Measurements from ENCODE around the gene CARD18.
"Not testable (repeated sequence)": the region's sequence is repeated elsewhere in the genome, so short reads cannot be mapped to it uniquely, and the experiment has no call there.

The CARD18 gene

GRCh38 chr11:105110688-105111030 is 28.9 kb downstream of the CARD18 start:
- Histone ChIP-seq H3K4me1 (no peaks in the 10 kb centered on the region), H3K9me3 (no peaks in the 10 kb centered on the region), H3K27me3 (no peaks in the 10 kb centered on the region), H3K36me3 (no peaks in the 10 kb centered on the region), H3K27ac (no peak overlapping the region), H3K4me3 (no peak overlapping the region)
- intact Hi-C loops (cut with DNase I; ENCODE audit: low total_unique reads) = no loop called here
- TF ChIP-seq CTCF (IDR thresholded peaks at IDR 0.05) = no peak
- no peak for DNase-seq

GRCh38 chr11:105109855-105110687 is 29.5 kb downstream of the CARD18 start:
- no peak overlapping the region for H3K27ac ChIP-seq
- TF ChIP-seq CTCF (IDR thresholded peaks at IDR 0.05) = no peak
- no peaks in the 10 kb centered on the region for H3K4me1 ChIP-seq
- intact Hi-C loops (cut with DNase I; ENCODE audit: low total_unique reads) = no loop called here
- H3K27me3 ChIP-seq = no peaks in the 10 kb centered on the region
- H3K4me3 ChIP-seq = no peak overlapping the region
- no peaks in the 10 kb centered on the region for H3K9me3 ChIP-seq
- no peak for DNase-seq
- no peaks in the 10 kb centered on the region for H3K36me3 ChIP-seq

GRCh38 chr11:105109321-105109720 is 30.2 kb downstream of the CARD18 start:
- Histone ChIP-seq H3K9me3 (no peaks in the 10 kb centered on the region), H3K27ac (no peak overlapping the region), H3K27me3 (no peaks in the 10 kb centered on the region), H3K4me3 (no peak overlapping the region), H3K36me3 (no peaks in the 10 kb centered on the region), H3K4me1 (no peaks in the 10 kb centered on the region)
- no peak for TF ChIP-seq CTCF (IDR thresholded peaks at IDR 0.05)
- intact Hi-C loops (cut with DNase I; ENCODE audit: low total_unique reads) = no loop called here
- no peak for DNase-seq

GRCh38 chr11:105108247-105108646 is 31.3 kb downstream of the CARD18 start:
- Histone ChIP-seq H3K27me3 (no peaks in the 10 kb centered on the region), H3K27ac (no peak overlapping the region), H3K4me1 (no peaks in the 10 kb centered on the region), H3K9me3 (no peaks in the 10 kb centered on the region), H3K36me3 (no peaks in the 10 kb centered on the region), H3K4me3 (no peak overlapping the region)
- DNase-seq = no peak
- intact Hi-C loops (cut with DNase I; ENCODE audit: low total_unique reads) = no loop called here
- no peak for TF ChIP-seq CTCF (IDR thresholded peaks at IDR 0.05)

GRCh38 chr11:105107226-105107825 is 32.2 kb downstream of the CARD18 start:
- H3K9me3 ChIP-seq; H3K36me3 ChIP-seq; H3K27me3 ChIP-seq; H3K4me3 ChIP-seq; DNase-seq; intact Hi-C loops (cut with DNase I; ENCODE audit: low total_unique reads); H3K27ac ChIP-seq; H3K4me1 ChIP-seq: not testable (repeated sequence)

GRCh38 chr11:105106140-105106539 is 33.4 kb downstream of the CARD18 start:
- Histone ChIP-seq H3K4me3 (no peak overlapping the region), H3K36me3 (no peaks in the 10 kb centered on the region), H3K4me1 (no peaks in the 10 kb centered on the region), H3K27ac (no peak overlapping the region), H3K27me3 (no peaks in the 10 kb centered on the region), H3K9me3 (no peaks in the 10 kb centered on the region)
- DNase-seq = no peak
- intact Hi-C loops (cut with DNase I; ENCODE audit: low total_unique reads) = no loop called here
- TF ChIP-seq CTCF (IDR thresholded peaks at IDR 0.05) = no peak

All from tibial artery (tissue), 4 donors.